D721Med (cell line): ENCODE results near the gene TMEM245.

Experiments used
- DNase-seq: peaks from one replicate; pipeline ENCODE4 v3.0.0; 2011; ENCODE audit warnings: low spot score; ENCODE audit not compliant: insufficient read length
- FAIRE-seq: peaks from 2 replicates; lab custom pipeline; 2011; peaks lifted over from hg19 to GRCh38; lab: Jason Lieb, UNC
- CTCF ChIP-seq: IDR thresholded peaks from 2 replicates; pipeline ENCODE4 v1.5.1; 2012; ENCODE audit warnings: mild to moderate bottlenecking, control low read depth; ENCODE audit not compliant: insufficient read depth; ENCODE audit errors: missing control alignments

TMEM245 gene

GRCh38 chr9:109163194-109163593, 43.4 kb upstream of the TMEM245 start:
- FAIRE-seq = no peak
- TF ChIP-seq CTCF = no peak
- DNase-seq = no peak

DNA sequence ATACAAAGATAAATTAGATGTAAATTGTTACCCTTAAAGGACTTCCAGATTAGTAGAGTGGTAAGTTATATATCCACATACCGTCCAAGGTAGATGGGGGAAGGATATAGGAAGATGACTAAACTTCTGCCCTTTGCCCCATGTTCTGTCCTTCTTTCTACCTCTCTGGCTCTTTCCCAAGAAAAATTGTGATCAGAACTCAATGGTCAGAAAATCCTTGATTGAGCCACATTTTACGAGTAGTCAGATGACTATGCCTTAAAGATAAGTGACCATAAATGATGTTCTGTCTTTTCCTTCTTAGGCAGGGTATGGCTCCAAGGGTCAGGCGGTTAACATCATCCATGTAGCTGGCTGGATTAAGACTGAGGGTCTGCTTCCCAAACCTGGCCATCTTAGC, 42.9 kb upstream of the TMEM245 start:
- no peak for FAIRE-seq

GRCh38 chr9:109161471-109161870, 41.7 kb upstream of the TMEM245 start:
- no peak for FAIRE-seq
- DNase-seq = no peak
- no peak for TF ChIP-seq CTCF

More for the DNA sequence above, 42.9 kb upstream of the TMEM245 start:
- no peak for DNase-seq
- no peak for TF ChIP-seq CTCF

DNA sequence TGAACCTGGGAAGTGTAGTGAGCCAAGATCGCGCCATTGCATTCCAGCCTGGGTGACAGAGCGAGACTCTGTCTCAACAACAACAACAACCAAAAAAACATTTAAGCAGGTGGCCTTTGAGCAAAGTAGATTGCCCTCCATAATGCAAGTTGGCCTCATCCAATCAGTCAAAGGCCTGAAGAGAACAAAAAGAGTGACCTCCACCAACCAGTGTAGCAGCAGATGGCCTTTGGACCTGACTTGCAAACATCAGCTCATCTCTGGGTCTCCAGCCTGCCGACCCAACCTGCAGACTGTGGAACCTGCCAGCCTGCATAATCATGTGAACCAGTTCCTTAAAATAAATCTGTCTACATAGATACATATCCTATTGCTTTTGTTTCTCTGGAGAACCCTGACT, 39.8 kb upstream of the TMEM245 start:
- no peak for TF ChIP-seq CTCF
- FAIRE-seq = no peak
- DNase-seq = no peak

- no peak for FAIRE-seq
- DNase-seq = no peak
- no peak for TF ChIP-seq CTCF
Measured at GRCh38 chr9:109158651-109159050, 38.9 kb upstream of the TMEM245 start.

GRCh38 chr9:109156708-109157107, 37.0 kb upstream of the TMEM245 start:
- FAIRE-seq (no peak), DNase-seq (no peak)
- no peak for TF ChIP-seq CTCF

DNA sequence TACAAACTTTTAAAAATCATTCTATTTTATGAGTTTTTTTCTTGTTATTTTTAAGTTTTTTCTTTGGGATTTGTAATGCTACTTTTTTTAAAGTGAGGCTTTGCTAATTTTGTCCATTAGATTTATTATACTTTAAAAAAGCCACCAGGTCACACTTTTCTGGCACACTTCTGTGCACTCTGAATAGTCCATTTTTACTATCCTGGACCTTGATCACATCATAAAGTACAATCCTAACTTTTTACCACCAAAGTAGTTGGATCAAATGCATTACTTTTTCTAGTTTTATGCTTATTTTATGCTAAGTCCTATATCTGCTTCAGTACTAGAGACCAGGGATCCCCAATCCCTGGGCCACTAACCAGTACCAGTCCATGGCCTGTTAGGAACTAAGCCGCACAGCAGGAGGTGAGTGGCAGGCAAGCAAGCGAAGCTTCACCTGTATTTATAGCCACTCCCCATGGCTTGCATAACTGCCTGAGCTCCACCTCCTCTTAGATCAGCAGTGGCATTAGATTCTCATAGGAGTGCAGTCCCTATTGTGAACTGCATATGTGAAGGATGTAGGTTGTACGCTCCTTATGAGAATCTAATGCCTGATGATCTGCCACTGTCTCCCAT, 31.3 kb upstream of the TMEM245 start:
- FAIRE-seq (no peak), DNase-seq (no peak)
- TF ChIP-seq CTCF = no peak
